ENCODE measurements around the gene SYNDIG1. TPM values are rescaled to one million over a fixed set of nuclear protein-coding genes. Genes with fewer than 3 reads are reported as not detected.

SYNDIG1 gene
- total and polyA plus RNA-seq, 4 donors: 23.9 to 46.4 (median 33.1) TPM

DNA sequence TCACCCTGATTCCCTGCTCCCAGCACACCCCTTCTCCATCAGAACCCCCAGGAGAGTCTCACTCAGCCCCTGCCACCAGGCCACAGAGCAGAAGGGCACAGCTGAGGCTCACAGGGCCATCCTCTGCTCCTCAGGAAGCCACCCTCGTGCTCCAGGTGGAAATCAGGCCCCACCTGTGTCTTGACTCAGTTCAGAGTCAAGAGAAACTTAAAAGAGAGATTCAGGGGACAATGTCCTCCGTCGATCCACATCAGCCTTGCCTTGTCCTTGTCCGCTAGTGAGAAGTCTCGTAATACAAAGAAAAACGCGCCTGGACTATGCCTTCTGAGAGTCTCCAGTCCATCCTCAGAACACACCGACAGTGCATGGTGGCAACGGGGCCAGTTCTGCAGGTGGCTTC lies 114.6 kb downstream of the SYNDIG1 start:
- H3K4me1 ChIP-seq (ENCODE audit: control insufficient read depth, insufficient read depth, low read length): peaks cover 33% of the 10 kb centered on the region
- no peaks in the 10 kb centered on the region for H3K9me3 ChIP-seq (ENCODE audit: control insufficient read depth, insufficient read depth, low read length)
- no peak overlapping the region for H3K27ac ChIP-seq (ENCODE audit: low read depth, low read length)
- H3K36me3 ChIP-seq (ENCODE audit: control insufficient read depth, insufficient read depth, low read length): peaks cover 21% of the 10 kb centered on the region
- 86% methylated on average over 9 of the region's 9 CpGs for WGBS (ENCODE audit: insufficient coverage)
- no peaks in the 10 kb centered on the region for H3K27me3 ChIP-seq (ENCODE audit: control insufficient read depth, insufficient read depth, low read length)
- no peak for DNase-seq (ENCODE audit: low read depth in 4 of 6, low spot score in 6 of 6)
- H3K4me3 ChIP-seq (ENCODE audit: low read depth, low read length): no peak overlapping the region

GRCh38 chr20:24584538-24585356 lies 115.3 kb downstream of the SYNDIG1 start:
- 75% methylated on average over 25 of the region's 26 CpGs for WGBS (ENCODE audit: insufficient coverage)
- no peak overlapping the region for H3K4me3 ChIP-seq (ENCODE audit: low read depth, low read length)
- no peaks in the 10 kb centered on the region for H3K27me3 ChIP-seq (ENCODE audit: control insufficient read depth, insufficient read depth, low read length)
- peaks cover 23% of the 10 kb centered on the region for H3K36me3 ChIP-seq (ENCODE audit: control insufficient read depth, insufficient read depth, low read length)
- no peak for DNase-seq (ENCODE audit: low read depth in 4 of 6, low spot score in 6 of 6)
- peaks cover 37% of the 10 kb centered on the region for H3K4me1 ChIP-seq (ENCODE audit: control insufficient read depth, insufficient read depth, low read length)
- H3K27ac ChIP-seq (ENCODE audit: low read depth, low read length): no peak overlapping the region
- H3K9me3 ChIP-seq (ENCODE audit: control insufficient read depth, insufficient read depth, low read length): no peaks in the 10 kb centered on the region

DNA sequence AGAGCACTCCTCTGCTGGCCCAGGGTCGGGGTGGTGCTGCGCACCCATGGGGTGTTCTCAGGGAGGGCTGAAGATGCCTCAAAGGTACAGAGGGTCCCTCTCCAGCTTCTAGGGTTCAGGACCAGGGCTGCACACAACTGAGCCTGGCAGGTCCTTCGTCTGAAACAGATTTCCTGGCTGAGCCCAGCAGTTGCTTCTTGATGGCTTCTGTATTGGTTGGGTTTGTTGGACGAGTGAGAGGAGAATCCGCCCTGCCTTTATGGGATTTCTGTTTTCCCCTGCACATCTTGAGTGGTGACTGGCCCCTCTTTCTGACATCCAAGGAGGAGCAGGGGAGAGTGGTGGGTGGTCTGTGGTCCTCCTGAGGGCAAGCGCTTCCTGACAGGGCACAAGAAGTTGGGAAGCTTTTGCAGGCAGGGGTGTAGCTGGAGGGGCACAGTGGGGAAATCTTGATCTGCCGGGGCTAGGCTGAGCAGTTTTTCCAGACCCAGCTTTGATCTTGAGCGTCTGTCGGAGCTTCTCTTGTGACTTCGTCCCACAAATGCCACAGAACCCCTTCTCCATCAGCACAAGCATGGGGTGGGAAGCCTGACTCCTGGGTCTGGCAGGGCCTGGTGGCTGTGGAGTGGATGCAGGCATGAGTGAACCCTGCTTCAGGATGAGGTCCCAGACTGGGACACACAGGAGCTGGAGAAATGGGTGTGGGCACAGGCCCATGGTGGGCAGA lies 116.5 kb downstream of the SYNDIG1 start:
- 90% methylated on average over 7 of the region's 10 CpGs for WGBS (ENCODE audit: insufficient coverage)
- no peak for DNase-seq (ENCODE audit: low read depth in 4 of 6, low spot score in 6 of 6)
- Histone ChIP-seq H3K4me3 (ENCODE audit: low read depth, low read length) (no peak overlapping the region), H3K4me1 (ENCODE audit: control insufficient read depth, insufficient read depth, low read length) (peaks cover 43% of the 10 kb centered on the region), H3K27me3 (ENCODE audit: control insufficient read depth, insufficient read depth, low read length) (no peaks in the 10 kb centered on the region), H3K27ac (ENCODE audit: low read depth, low read length) (no peak overlapping the region), H3K36me3 (ENCODE audit: control insufficient read depth, insufficient read depth, low read length) (peaks cover 27% of the 10 kb centered on the region), H3K9me3 (ENCODE audit: control insufficient read depth, insufficient read depth, low read length) (no peaks in the 10 kb centered on the region)

DNA sequence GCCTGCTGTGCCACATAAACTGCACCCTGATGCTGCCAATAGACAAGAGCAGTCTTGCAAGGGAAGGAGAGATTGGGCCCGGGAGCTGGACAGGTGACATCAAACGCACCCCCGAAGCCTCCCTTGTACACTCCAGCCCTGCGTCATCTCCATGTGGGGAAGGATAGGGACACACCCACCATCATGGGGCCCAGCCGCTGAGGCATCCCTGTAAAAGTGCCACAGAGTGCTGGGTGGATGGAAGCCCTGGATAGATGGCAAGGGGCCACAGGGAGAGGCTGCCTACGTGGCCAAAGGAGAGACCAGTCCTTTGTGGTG lies 117.1 kb downstream of the SYNDIG1 start:
- peaks cover 43% of the 10 kb centered on the region for H3K4me1 ChIP-seq (ENCODE audit: control insufficient read depth, insufficient read depth, low read length)
- H3K27ac ChIP-seq (ENCODE audit: low read depth, low read length): no peak overlapping the region
- H3K9me3 ChIP-seq (ENCODE audit: control insufficient read depth, insufficient read depth, low read length): no peaks in the 10 kb centered on the region
- WGBS (ENCODE audit: insufficient coverage): 75% methylated on average over 2 of the region's 6 CpGs
- peaks cover 27% of the 10 kb centered on the region for H3K36me3 ChIP-seq (ENCODE audit: control insufficient read depth, insufficient read depth, low read length)
- DNase-seq (ENCODE audit: low read depth in 4 of 6, low spot score in 6 of 6): no peak
- H3K27me3 ChIP-seq (ENCODE audit: control insufficient read depth, insufficient read depth, low read length): no peaks in the 10 kb centered on the region
- H3K4me3 ChIP-seq (ENCODE audit: low read depth, low read length): no peak overlapping the region

- Histone ChIP-seq H3K4me3 (ENCODE audit: low read depth, low read length) (no peak overlapping the region), H3K9me3 (ENCODE audit: control insufficient read depth, insufficient read depth, low read length) (no peaks in the 10 kb centered on the region), H3K27ac (ENCODE audit: low read depth, low read length) (no peak overlapping the region), H3K36me3 (ENCODE audit: control insufficient read depth, insufficient read depth, low read length) (peaks cover 20% of the 10 kb centered on the region), H3K4me1 (ENCODE audit: control insufficient read depth, insufficient read depth, low read length) (peaks cover 43% of the 10 kb centered on the region), H3K27me3 (ENCODE audit: control insufficient read depth, insufficient read depth, low read length) (no peaks in the 10 kb centered on the region)
- DNase-seq (ENCODE audit: low read depth in 4 of 6, low spot score in 6 of 6): peak in 5 of 6 donors; percentile 24 to 90 (median 43)
- 6% methylated on average over 12 of the region's 12 CpGs for WGBS (ENCODE audit: insufficient coverage)
Observed at GRCh38 chr20:24587384-24588046, 118.1 kb downstream of the SYNDIG1 start.

GRCh38 chr20:24588047-24588635 lies 118.7 kb downstream of the SYNDIG1 start:
- DNase-seq (ENCODE audit: low read depth in 4 of 6, low spot score in 6 of 6): no peak
- peaks cover 43% of the 10 kb centered on the region for H3K4me1 ChIP-seq (ENCODE audit: control insufficient read depth, insufficient read depth, low read length)
- H3K27me3 ChIP-seq (ENCODE audit: control insufficient read depth, insufficient read depth, low read length): no peaks in the 10 kb centered on the region
- H3K4me3 ChIP-seq (ENCODE audit: low read depth, low read length): no peak overlapping the region
- WGBS (ENCODE audit: insufficient coverage): 96% methylated on average over 6 of the region's 6 CpGs
- H3K9me3 ChIP-seq (ENCODE audit: control insufficient read depth, insufficient read depth, low read length): no peaks in the 10 kb centered on the region
- no peak overlapping the region for H3K27ac ChIP-seq (ENCODE audit: low read depth, low read length)
- H3K36me3 ChIP-seq (ENCODE audit: control insufficient read depth, insufficient read depth, low read length): peaks cover 17% of the 10 kb centered on the region

- 67% methylated on average over 1 of the region's 4 CpGs for WGBS (ENCODE audit: insufficient coverage)
- peaks cover 43% of the 10 kb centered on the region for H3K4me1 ChIP-seq (ENCODE audit: control insufficient read depth, insufficient read depth, low read length)
- no peak for DNase-seq (ENCODE audit: low read depth in 4 of 6, low spot score in 6 of 6)
- no peak overlapping the region for H3K4me3 ChIP-seq (ENCODE audit: low read depth, low read length)
- H3K27me3 ChIP-seq (ENCODE audit: control insufficient read depth, insufficient read depth, low read length): no peaks in the 10 kb centered on the region
- H3K9me3 ChIP-seq (ENCODE audit: control insufficient read depth, insufficient read depth, low read length): no peaks in the 10 kb centered on the region
- peaks cover 17% of the 10 kb centered on the region for H3K36me3 ChIP-seq (ENCODE audit: control insufficient read depth, insufficient read depth, low read length)
- H3K27ac ChIP-seq (ENCODE audit: low read depth, low read length): no peak overlapping the region
Observed at GRCh38 chr20:24588725-24589340, 119.4 kb downstream of the SYNDIG1 start.

- Histone ChIP-seq H3K9me3 (ENCODE audit: control insufficient read depth, insufficient read depth, low read length) (no peaks in the 10 kb centered on the region), H3K4me3 (ENCODE audit: low read depth, low read length) (no peak overlapping the region), H3K36me3 (ENCODE audit: control insufficient read depth, insufficient read depth, low read length) (peaks cover 17% of the 10 kb centered on the region), H3K27me3 (ENCODE audit: control insufficient read depth, insufficient read depth, low read length) (no peaks in the 10 kb centered on the region), H3K27ac (ENCODE audit: low read depth, low read length) (no peak overlapping the region), H3K4me1 (ENCODE audit: control insufficient read depth, insufficient read depth, low read length) (peaks cover 40% of the 10 kb centered on the region)
- WGBS (ENCODE audit: insufficient coverage): no CpG with 5 or more reads among the region's 4 CpGs
- no peak for DNase-seq (ENCODE audit: low read depth in 4 of 6, low spot score in 6 of 6)
Observed at GRCh38 chr20:24589381-24589780, 120.0 kb downstream of the SYNDIG1 start.

DNA sequence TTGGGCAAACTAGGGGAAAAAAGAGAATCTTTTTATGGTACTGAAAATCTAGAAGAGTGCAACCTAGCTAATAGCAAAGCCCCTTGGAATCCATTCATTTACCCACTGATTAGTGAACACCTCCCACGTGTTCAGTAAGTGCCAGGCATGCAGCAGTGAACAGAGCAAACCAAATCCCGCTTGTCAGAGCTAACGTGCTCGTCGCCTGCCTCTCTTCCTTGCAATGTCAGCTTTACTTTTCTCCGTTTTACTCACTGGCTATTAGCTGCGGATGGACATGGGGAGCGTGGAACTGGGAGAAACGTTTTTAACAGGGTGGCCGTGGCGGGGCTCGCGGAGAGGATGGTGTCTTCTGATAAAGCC lies 120.4 kb downstream of the SYNDIG1 start:
- peaks cover 15% of the 10 kb centered on the region for H3K36me3 ChIP-seq (ENCODE audit: control insufficient read depth, insufficient read depth, low read length)
- no peak overlapping the region for H3K27ac ChIP-seq (ENCODE audit: low read depth, low read length)
- peaks cover 36% of the 10 kb centered on the region for H3K4me1 ChIP-seq (ENCODE audit: control insufficient read depth, insufficient read depth, low read length)
- WGBS (ENCODE audit: insufficient coverage): 69% methylated on average over 13 of the region's 13 CpGs
- H3K27me3 ChIP-seq (ENCODE audit: control insufficient read depth, insufficient read depth, low read length): no peaks in the 10 kb centered on the region
- no peaks in the 10 kb centered on the region for H3K9me3 ChIP-seq (ENCODE audit: control insufficient read depth, insufficient read depth, low read length)
- DNase-seq (ENCODE audit: low read depth in 4 of 6, low spot score in 6 of 6): peak in 3 of 6 donors; percentile 12 to 89 (median 22)
- no peak overlapping the region for H3K4me3 ChIP-seq (ENCODE audit: low read depth, low read length)

Measured in spinal cord (tissue), 10 donors.